ENCODE data around the gene CEP85.
A peak's percentile ranks its signal among the peaks of the same experiment; 100 is the strongest.

The CEP85 gene

GRCh38 chr1:26327956-26328362 is 94.0 kb downstream of the CEP85 start:
- H3K4me3 ChIP-seq (ENCODE audit: severe bottlenecking) = no peak overlapping the region
- TF ChIP-seq, protein P1, sequence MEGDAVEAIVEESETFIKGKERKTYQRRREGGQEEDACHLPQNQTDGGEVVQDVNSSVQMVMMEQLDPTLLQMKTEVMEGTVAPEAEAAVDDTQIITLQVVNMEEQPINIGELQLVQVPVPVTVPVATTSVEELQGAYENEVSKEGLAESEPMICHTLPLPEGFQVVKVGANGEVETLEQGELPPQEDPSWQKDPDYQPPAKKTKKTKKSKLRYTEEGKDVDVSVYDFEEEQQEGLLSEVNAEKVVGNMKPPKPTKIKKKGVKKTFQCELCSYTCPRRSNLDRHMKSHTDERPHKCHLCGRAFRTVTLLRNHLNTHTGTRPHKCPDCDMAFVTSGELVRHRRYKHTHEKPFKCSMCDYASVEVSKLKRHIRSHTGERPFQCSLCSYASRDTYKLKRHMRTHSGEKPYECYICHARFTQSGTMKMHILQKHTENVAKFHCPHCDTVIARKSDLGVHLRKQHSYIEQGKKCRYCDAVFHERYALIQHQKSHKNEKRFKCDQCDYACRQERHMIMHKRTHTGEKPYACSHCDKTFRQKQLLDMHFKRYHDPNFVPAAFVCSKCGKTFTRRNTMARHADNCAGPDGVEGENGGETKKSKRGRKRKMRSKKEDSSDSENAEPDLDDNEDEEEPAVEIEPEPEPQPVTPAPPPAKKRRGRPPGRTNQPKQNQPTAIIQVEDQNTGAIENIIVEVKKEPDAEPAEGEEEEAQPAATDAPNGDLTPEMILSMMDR (IDR thresholded peaks at IDR 0.05; ENCODE audit: poor library complexity, severe bottlenecking) = peak; percentile 29
- DNase-seq (ENCODE audit: low spot score) = no peak
- H3K27ac ChIP-seq (ENCODE audit: poor library complexity, severe bottlenecking) = no peak overlapping the region
- peaks cover 71% of the 10 kb centered on the region for H3K36me3 ChIP-seq (ENCODE audit: low read depth)
- no peaks in the 10 kb centered on the region for H3K27me3 ChIP-seq (ENCODE audit: insufficient read depth, poor library complexity, severe bottlenecking)
- peaks cover 13% of the 10 kb centered on the region for H3K4me1 ChIP-seq (ENCODE audit: insufficient read depth, poor library complexity, severe bottlenecking)
- peak; percentile 78 for ATAC-seq (ENCODE audit: low read depth)
- H3K9me3 ChIP-seq (ENCODE audit: severe bottlenecking) = no peaks in the 10 kb centered on the region
